H9 (cell line): ENCODE results near the gene H6PD. TPM values are rescaled to one million over a fixed set of nuclear protein-coding genes. Genes with fewer than 3 reads are reported as not detected.
A peak's percentile ranks its signal among the peaks of the same experiment; 100 is the strongest.

Source experiments
- DNase-seq: peaks from one replicate; pipeline ENCODE4 v3.0.0-alpha.2; 2017
- H2AFZ ChIP-seq: one replicate; pipeline ENCODE4 v1.6.1; 2013; ENCODE audit warnings: mild to moderate bottlenecking, low read length, control low read depth, moderate library complexity
- H2AK5ac ChIP-seq: 2 replicates; pipeline ENCODE4 v1.6.1; 2013; ENCODE audit warnings: low read length, control low read depth, mixed read lengths; ENCODE audit not compliant: insufficient read length
- H2BK120ac ChIP-seq: one replicate; pipeline ENCODE4 v1.6.1; 2013; ENCODE audit warnings: low read depth, mild to moderate bottlenecking, low read length, control low read depth, inconsistent platforms; ENCODE audit not compliant: poor library complexity, severe bottlenecking
- H2BK12ac ChIP-seq: 2 replicates; pipeline ENCODE4 v1.6.1; 2013; ENCODE audit warnings: low read length, control low read depth, mixed read lengths, low read depth; ENCODE audit not compliant: insufficient read length
- H2BK15ac ChIP-seq: 2 replicates; pipeline ENCODE4 v1.6.1; 2013; ENCODE audit warnings: low read depth, low read length, control low read depth
- H2BK20ac ChIP-seq: one replicate; pipeline ENCODE4 v1.6.1; 2013; ENCODE audit warnings: low read depth, mild to moderate bottlenecking, low read length, control low read depth, inconsistent platforms; ENCODE audit not compliant: poor library complexity, severe bottlenecking
- H2BK5ac ChIP-seq: 2 replicates; pipeline ENCODE4 v1.6.1; 2013; ENCODE audit warnings: low read length, control low read depth, mixed read lengths; ENCODE audit not compliant: insufficient read length
- H3K14ac ChIP-seq: 2 replicates; pipeline ENCODE4 v1.6.1; 2013; ENCODE audit warnings: low read length, control low read depth; ENCODE audit not compliant: insufficient read depth
- H3K18ac ChIP-seq: 2 replicates; pipeline ENCODE4 v1.6.1; 2013; ENCODE audit warnings: low read depth, mild to moderate bottlenecking, mixed read lengths, low read length, control low read depth; ENCODE audit not compliant: insufficient read length
- H3K23ac ChIP-seq: 2 replicates; pipeline ENCODE4 v1.6.1; 2013; ENCODE audit warnings: low read length, control low read depth, mixed read lengths, low read depth; ENCODE audit not compliant: insufficient read length
- H3K23me2 ChIP-seq: 2 replicates; pipeline ENCODE4 v1.6.1; 2013; ENCODE audit warnings: low read depth, mild to moderate bottlenecking, mixed read lengths, low read length, control low read depth; ENCODE audit not compliant: insufficient read length, poor library complexity, severe bottlenecking
- H3K27ac ChIP-seq: 2 replicates; pipeline ENCODE4 v1.5.1; 2013; ENCODE audit warnings: low read length, control low read depth, mixed read lengths, low read depth; ENCODE audit not compliant: insufficient read length
- H3K27me3 ChIP-seq: 2 replicates; pipeline ENCODE4 v1.6.1; 2013; ENCODE audit warnings: low read length, control low read depth, inconsistent platforms; ENCODE audit not compliant: insufficient read depth
- H3K4ac ChIP-seq: 2 replicates; pipeline ENCODE4 v1.6.1; 2013; ENCODE audit warnings: low read depth, mild to moderate bottlenecking, control low read depth, inconsistent platforms, low read length, moderate library complexity
- H3K4me1 ChIP-seq: 2 replicates; pipeline ENCODE4 v1.6.1; 2013; ENCODE audit warnings: low read length, control low read depth, inconsistent platforms; ENCODE audit not compliant: insufficient read depth
- H3K4me2 ChIP-seq: 2 replicates; pipeline ENCODE4 v1.6.1; 2013; ENCODE audit warnings: low read length, control low read depth, mixed read lengths; ENCODE audit not compliant: insufficient read length, insufficient read depth
- H3K56ac ChIP-seq: 2 replicates; pipeline ENCODE4 v1.6.1; 2013; ENCODE audit warnings: low read depth, mild to moderate bottlenecking, mixed read lengths, low read length, control low read depth; ENCODE audit not compliant: insufficient read length
- H3K79me1 ChIP-seq: 2 replicates; pipeline ENCODE4 v1.6.1; 2013; ENCODE audit warnings: low read depth, mild to moderate bottlenecking, moderate library complexity, low read length, control low read depth, inconsistent platforms; ENCODE audit not compliant: insufficient read depth, poor library complexity, severe bottlenecking
- H3K79me2 ChIP-seq: 2 replicates; pipeline ENCODE4 v1.6.1; 2013; ENCODE audit warnings: low read length, control low read depth, inconsistent platforms; ENCODE audit not compliant: insufficient read depth
- H3K9ac ChIP-seq: 2 replicates; pipeline ENCODE4 v1.6.1; 2013; ENCODE audit warnings: low read length, control low read depth, mixed read lengths; ENCODE audit not compliant: insufficient read length; ENCODE audit errors: extremely low read depth
- H3K9me3 ChIP-seq: one replicate; pipeline ENCODE4 v1.6.1; 2013; ENCODE audit warnings: low read depth, low read length, inconsistent platforms; ENCODE audit not compliant: control insufficient read depth
- H3T11ph ChIP-seq: one replicate; pipeline ENCODE4 v1.6.1; 2013; ENCODE audit warnings: mild to moderate bottlenecking, low read length, control low read depth, inconsistent platforms
- H4K20me1 ChIP-seq: one replicate; pipeline ENCODE4 v1.6.1; 2013; ENCODE audit not compliant: control insufficient read depth, insufficient read length, insufficient read depth
- H4K5ac ChIP-seq: 2 replicates; pipeline ENCODE4 v1.6.1; 2013; ENCODE audit warnings: low read depth, mild to moderate bottlenecking, mixed read lengths, low read length, control low read depth; ENCODE audit not compliant: insufficient read length
- H4K8ac ChIP-seq: replicated peaks from 2 replicates; pipeline ENCODE4 v1.6.1; 2013; ENCODE audit warnings: low read length, control low read depth, mixed read lengths, low read depth; ENCODE audit not compliant: insufficient read length
- H4K91ac ChIP-seq: 2 replicates; pipeline ENCODE4 v1.6.1; 2013; ENCODE audit warnings: low read depth, mild to moderate bottlenecking, moderate library complexity, mixed read lengths, low read length, control low read depth; ENCODE audit not compliant: insufficient read length
- H3K27ac Mint-ChIP-seq, 3 experiments: 2 replicates in 2 of 3; 3 replicates in 1 of 3; pipeline ENCODE4 v1.8.0; 2020 to 2021; ENCODE audit warnings: mixed read lengths in 3 of 3, mild to moderate bottlenecking in 1 of 3, moderate library complexity in 1 of 3
- H3K27me3 Mint-ChIP-seq: 2 replicates; pipeline ENCODE4 v1.8.0; 2021; ENCODE audit warnings: low read depth, mild to moderate bottlenecking, moderate library complexity, mixed read lengths
- H3K36me3 Mint-ChIP-seq, 3 experiments: 2 replicates in 2 of 3; 3 replicates in 1 of 3; pipeline ENCODE4 v1.8.0; 2020 to 2021; ENCODE audit warnings: low read depth in 3 of 3, mixed read lengths in 3 of 3; ENCODE audit not compliant: insufficient read depth in 1 of 3
- H3K4me1 Mint-ChIP-seq, 2 experiments: 2 replicates each; pipeline ENCODE4 v1.8.0; 2020; ENCODE audit warnings: mixed read lengths in 2 of 2
- H3K4me3 Mint-ChIP-seq, 2 experiments: 2 replicates in 1 of 2; 3 replicates in 1 of 2; pipeline ENCODE4 v1.8.0; 2020 to 2021; ENCODE audit warnings: mild to moderate bottlenecking in 2 of 2, mixed read lengths in 2 of 2, moderate library complexity in 1 of 2
- H3K9me3 Mint-ChIP-seq, 2 experiments: 2 replicates in 1 of 2; 3 replicates in 1 of 2; pipeline ENCODE4 v1.8.0; 2020; ENCODE audit warnings: mild to moderate bottlenecking in 2 of 2, mixed read lengths in 2 of 2, moderate library complexity in 1 of 2
- WGBS: extraction: QIAGEN DNeasy Blood & Tissue Kit; methylation state at CpG from one replicate; pipeline ENCODE4 v1.1.7; 2013; ENCODE audit warnings: missing lambda C conversion rate, low lambda C conversion rate, mixed read lengths; ENCODE audit not compliant: insufficient read length; ENCODE audit errors: extremely low coverage; 5-methylcytosine and 5-hydroxymethylcytosine counted together
- total RNA-seq: library from RNA; stranded (reverse); gene quantifications from 2 replicates; pipeline ENCODE4 v1.2.1, GENCODE V29; 2021
- TF ChIP-seq, protein P1 (sequence below): fragments of 200-600 bp; sonication (generic); conservative IDR thresholded peaks from 3 replicates; pipeline ENCODE4 v1.8.0; 2021; ENCODE audit warnings: antibody characterized with exemption, mild to moderate bottlenecking

H6PD gene
- total RNA-seq, 1 experiment from 2014 or later, result 7.9 TPM

DNA sequence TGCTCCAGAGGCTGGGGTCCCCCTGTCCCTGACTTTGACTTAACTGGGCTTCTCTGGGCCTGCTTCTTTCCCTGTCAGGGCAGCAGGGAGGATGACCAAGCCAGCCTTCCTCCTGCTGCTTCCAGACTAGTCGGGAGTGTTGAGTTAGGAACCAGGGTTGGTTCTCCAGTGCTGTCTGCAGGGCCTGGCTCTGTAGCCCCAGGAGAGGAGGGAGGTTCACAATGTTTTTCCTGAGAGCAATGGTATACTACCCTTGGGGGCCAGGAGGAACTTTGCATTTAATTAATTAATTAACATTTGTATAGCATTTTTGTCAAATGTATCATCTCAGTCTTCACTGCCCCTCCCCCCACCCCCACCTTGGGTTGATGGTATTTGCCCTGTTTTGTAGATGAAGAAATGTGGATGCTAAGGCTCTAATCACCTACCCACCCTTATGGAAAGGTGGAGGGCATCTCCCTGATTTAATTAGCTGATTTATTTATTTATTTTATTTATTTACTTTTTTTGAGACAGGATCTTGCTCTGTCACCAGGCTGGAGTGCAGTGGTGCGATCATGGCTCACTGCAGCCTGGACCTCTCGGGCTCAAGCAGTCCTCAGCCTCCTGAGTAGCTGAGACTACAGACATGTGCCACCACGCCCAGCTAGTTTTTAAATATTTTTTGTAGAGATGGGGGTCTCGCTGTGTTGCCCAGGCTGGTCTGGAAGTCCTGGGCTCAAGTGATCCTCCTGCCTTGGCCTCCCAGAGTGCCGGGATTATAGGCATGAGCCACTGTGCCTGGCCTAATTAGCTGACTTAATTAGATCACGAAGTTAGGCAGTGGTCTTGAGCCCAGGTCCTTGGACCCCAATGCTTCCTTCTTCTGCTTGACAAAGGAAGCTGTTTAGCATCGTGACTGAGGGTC, 6.6 kb downstream of the H6PD start:
- H3K27ac ChIP-seq, result no peak overlapping the region
- H4K20me1 ChIP-seq, result no peaks in the 10 kb centered on the region
- no peak overlapping the region for H2AFZ ChIP-seq
- H3K9me3 ChIP-seq, result no peaks in the 10 kb centered on the region
- no peak overlapping the region for H4K5ac ChIP-seq
- no peak overlapping the region for H4K91ac ChIP-seq
- DNase-seq, result no peak
- Mint-ChIP-seq H3K27me3 (peaks cover 2% of the 10 kb centered on the region; the same call in 1 of the 2 replicates), H3K4me1 (peaks cover 32 to 34% of the 10 kb centered on the region in 2 experiments), H3K4me3 (0 out of 5 replicates have a peak overlapping the region, but pooled peaks of 1 of the 2 experiments have one; percentile 46), H3K36me3 (no peaks in the 10 kb centered on the region), H3K9me3 (no peaks in the 10 kb centered on the region), H3K27ac (peak overlapping the region in 1 of 3 experiments; percentile 70; a peak in 2 of 7 replicates)
- H3K27me3 ChIP-seq, result no peaks in the 10 kb centered on the region
- TF ChIP-seq, protein P1, sequence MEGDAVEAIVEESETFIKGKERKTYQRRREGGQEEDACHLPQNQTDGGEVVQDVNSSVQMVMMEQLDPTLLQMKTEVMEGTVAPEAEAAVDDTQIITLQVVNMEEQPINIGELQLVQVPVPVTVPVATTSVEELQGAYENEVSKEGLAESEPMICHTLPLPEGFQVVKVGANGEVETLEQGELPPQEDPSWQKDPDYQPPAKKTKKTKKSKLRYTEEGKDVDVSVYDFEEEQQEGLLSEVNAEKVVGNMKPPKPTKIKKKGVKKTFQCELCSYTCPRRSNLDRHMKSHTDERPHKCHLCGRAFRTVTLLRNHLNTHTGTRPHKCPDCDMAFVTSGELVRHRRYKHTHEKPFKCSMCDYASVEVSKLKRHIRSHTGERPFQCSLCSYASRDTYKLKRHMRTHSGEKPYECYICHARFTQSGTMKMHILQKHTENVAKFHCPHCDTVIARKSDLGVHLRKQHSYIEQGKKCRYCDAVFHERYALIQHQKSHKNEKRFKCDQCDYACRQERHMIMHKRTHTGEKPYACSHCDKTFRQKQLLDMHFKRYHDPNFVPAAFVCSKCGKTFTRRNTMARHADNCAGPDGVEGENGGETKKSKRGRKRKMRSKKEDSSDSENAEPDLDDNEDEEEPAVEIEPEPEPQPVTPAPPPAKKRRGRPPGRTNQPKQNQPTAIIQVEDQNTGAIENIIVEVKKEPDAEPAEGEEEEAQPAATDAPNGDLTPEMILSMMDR, result no peak
- H3K9ac ChIP-seq, result no peak overlapping the region
- WGBS, result no CpG with 5 or more reads among the region's 8 CpGs
- no peaks in the 10 kb centered on the region for H3K23me2 ChIP-seq
- H3K14ac ChIP-seq, result no peak overlapping the region
- no peak overlapping the region for H3T11ph ChIP-seq
- H3K4ac ChIP-seq, result no peak overlapping the region
- H2BK20ac ChIP-seq, result no peak overlapping the region
- H4K8ac ChIP-seq, result no peak overlapping the region
- H3K23ac ChIP-seq, result no peak overlapping the region
- H3K18ac ChIP-seq, result no peak overlapping the region
- H3K79me2 ChIP-seq, result no peaks in the 10 kb centered on the region
- H3K4me1 ChIP-seq, result peaks cover 12% of the 10 kb centered on the region
- no peak overlapping the region for H2AK5ac ChIP-seq
- H2BK15ac ChIP-seq, result no peak overlapping the region
- H3K4me2 ChIP-seq, result no peak overlapping the region
- H2BK12ac ChIP-seq, result no peak overlapping the region
- no peak overlapping the region for H2BK5ac ChIP-seq
- H3K79me1 ChIP-seq, result no peaks in the 10 kb centered on the region
- no peak overlapping the region for H3K56ac ChIP-seq
- no peak overlapping the region for H2BK120ac ChIP-seq
